A673 (cell line): Measurements from ENCODE around the gene PPP1R1C.

ENCODE experiments used
- CTCF ChIP-seq: fragments of 300-800, 200-600 bp; sonication (generic); conservative IDR thresholded peaks from 2 replicates; pipeline ENCODE4 v1.5.1; 2017; ENCODE audit warnings: low read depth, mild to moderate bottlenecking, antibody characterized with exemption, low read length, moderate library complexity, mixed read lengths
- EZH2 ChIP-seq: fragments of 200-600 bp; sonication (generic); IDR thresholded peaks from 2 replicates; pipeline ENCODE4 v1.6.1; 2017; ENCODE audit warnings: borderline replicate concordance, low read depth, mild to moderate bottlenecking, mixed read lengths, antibody characterized with exemption, low read length; ENCODE audit not compliant: poor library complexity, severe bottlenecking

GRCh38 chr2:182015334-182016109, 29.9 kb downstream of the PPP1R1C start:
- TF ChIP-seq CTCF: no peak
- TF ChIP-seq EZH2: no peak
